Neuron (in vitro differentiated cells): ENCODE measurements around the gene CEP350.

ENCODE experiments used
- H2AFZ ChIP-seq: one replicate; pipeline ENCODE4 v1.6.1; 2013; ENCODE audit warnings: low read depth, mild to moderate bottlenecking, inconsistent platforms, low read length, moderate library complexity
- H3K27me3 ChIP-seq: one replicate; pipeline ENCODE4 v1.6.1; 2013; ENCODE audit warnings: low read length; ENCODE audit not compliant: insufficient read depth
- H3K36me3 ChIP-seq: one replicate; pipeline ENCODE4 v1.6.1; 2013; ENCODE audit warnings: low read length; ENCODE audit not compliant: insufficient read depth
- H3K4me1 ChIP-seq: one replicate; pipeline ENCODE4 v1.6.1; 2013; ENCODE audit warnings: low read length; ENCODE audit not compliant: insufficient read depth
- H3K4me3 ChIP-seq: 2 replicates; pipeline ENCODE4 v1.5.1; 2013; ENCODE audit warnings: mild to moderate bottlenecking, low read length, moderate library complexity
- H3K9me3 ChIP-seq: one replicate; pipeline ENCODE4 v1.6.1; 2013; ENCODE audit warnings: low read length

Gene CEP350

GRCh38 chr1:180154325-180155181 lies 199.9 kb downstream of the CEP350 start, which contains the start of gene QSOX1:
Gene QSOX1, plus strand, starts transcription at chr1:180154869. Its CDS starts 39 bp downstream, at chr1:180154908.
- Histone ChIP-seq H3K9me3 (no peaks in the 10 kb centered on the region), H2AFZ (peak within 1 kb of the TSS; percentile 83), H3K36me3 (no peaks in the 10 kb centered on the region), H3K27me3 (peaks cover 5% of the 10 kb centered on the region), H3K4me3 (peak within 1 kb of the TSS; percentile 65), H3K4me1 (peaks cover 11% of the 10 kb centered on the region)

GRCh38 chr1:180155182-180155682 lies 200.6 kb downstream of the CEP350 start:
- Histone ChIP-seq H3K9me3 (no peaks in the 10 kb centered on the region), H3K27me3 (peaks cover 5% of the 10 kb centered on the region), H3K36me3 (no peaks in the 10 kb centered on the region), H3K4me3 (peak overlapping the region; percentile 65), H3K4me1 (peaks cover 11% of the 10 kb centered on the region), H2AFZ (peak overlapping the region; percentile 83)

- Histone ChIP-seq H3K36me3 (no peaks in the 10 kb centered on the region), H3K4me1 (peaks cover 11% of the 10 kb centered on the region), H2AFZ (no peak overlapping the region), H3K27me3 (peaks cover 5% of the 10 kb centered on the region), H3K9me3 (no peaks in the 10 kb centered on the region), H3K4me3 (peak overlapping the region; percentile 65)
Measured at GRCh38 chr1:180156201-180156600, 201.6 kb downstream of the CEP350 start.

GRCh38 chr1:180156631-180157091 lies 202.1 kb downstream of the CEP350 start:
- Histone ChIP-seq H3K27me3 (peaks cover 5% of the 10 kb centered on the region), H3K9me3 (no peaks in the 10 kb centered on the region), H3K36me3 (no peaks in the 10 kb centered on the region), H2AFZ (no peak overlapping the region), H3K4me3 (no peak overlapping the region), H3K4me1 (peaks cover 11% of the 10 kb centered on the region)

GRCh38 chr1:180157108-180157507 lies 202.5 kb downstream of the CEP350 start:
- H3K36me3 ChIP-seq = no peaks in the 10 kb centered on the region
- H2AFZ ChIP-seq = no peak overlapping the region
- H3K4me3 ChIP-seq = no peak overlapping the region
- H3K27me3 ChIP-seq = peaks cover 5% of the 10 kb centered on the region
- peaks cover 11% of the 10 kb centered on the region for H3K4me1 ChIP-seq
- H3K9me3 ChIP-seq = no peaks in the 10 kb centered on the region

- no peak overlapping the region for H3K4me3 ChIP-seq
- peaks cover 11% of the 10 kb centered on the region for H3K4me1 ChIP-seq
- no peak overlapping the region for H2AFZ ChIP-seq
- no peaks in the 10 kb centered on the region for H3K36me3 ChIP-seq
- H3K9me3 ChIP-seq = no peaks in the 10 kb centered on the region
- H3K27me3 ChIP-seq = peaks cover 3% of the 10 kb centered on the region
Measured at GRCh38 chr1:180157576-180158057, 203.0 kb downstream of the CEP350 start.

GRCh38 chr1:180158149-180159147 lies 203.8 kb downstream of the CEP350 start:
- no peak overlapping the region for H3K4me3 ChIP-seq
- H3K36me3 ChIP-seq = no peaks in the 10 kb centered on the region
- no peak overlapping the region for H2AFZ ChIP-seq
- no peaks in the 10 kb centered on the region for H3K9me3 ChIP-seq
- no peaks in the 10 kb centered on the region for H3K27me3 ChIP-seq
- peaks cover 11% of the 10 kb centered on the region for H3K4me1 ChIP-seq

GRCh38 chr1:180160357-180160756 lies 205.7 kb downstream of the CEP350 start:
- H3K27me3 ChIP-seq = no peaks in the 10 kb centered on the region
- no peaks in the 10 kb centered on the region for H3K36me3 ChIP-seq

GRCh38 chr1:180163041-180163440 lies 208.4 kb downstream of the CEP350 start:
- Histone ChIP-seq H3K9me3 (no peaks in the 10 kb centered on the region), H3K27me3 (no peaks in the 10 kb centered on the region), H3K4me3 (no peak overlapping the region), H2AFZ (no peak overlapping the region), H3K36me3 (peaks cover 9% of the 10 kb centered on the region), H3K4me1 (no peaks in the 10 kb centered on the region)

More at GRCh38 chr1:180160357-180160756, 205.7 kb downstream of the CEP350 start:
- peaks cover 4% of the 10 kb centered on the region for H3K4me1 ChIP-seq
- H3K4me3 ChIP-seq = no peak overlapping the region
- no peaks in the 10 kb centered on the region for H3K9me3 ChIP-seq
- no peak overlapping the region for H2AFZ ChIP-seq
